HG03060 (cell line): Measurements from ENCODE around the gene GOLPH3.
"Not testable (repeated sequence)": the region's sequence is repeated elsewhere in the genome, so short reads cannot be mapped to it uniquely, and the experiment has no call there.

Experiments used
- ATAC-seq: cut with Tn5 transposase; IDR thresholded peaks from one replicate; pipeline ENCODE4 v1.9.1; 2021; ENCODE audit warnings: low read depth, moderate number of reproducible peaks; ENCODE audit not compliant: unreplicated experiment

GOLPH3 gene

DNA sequence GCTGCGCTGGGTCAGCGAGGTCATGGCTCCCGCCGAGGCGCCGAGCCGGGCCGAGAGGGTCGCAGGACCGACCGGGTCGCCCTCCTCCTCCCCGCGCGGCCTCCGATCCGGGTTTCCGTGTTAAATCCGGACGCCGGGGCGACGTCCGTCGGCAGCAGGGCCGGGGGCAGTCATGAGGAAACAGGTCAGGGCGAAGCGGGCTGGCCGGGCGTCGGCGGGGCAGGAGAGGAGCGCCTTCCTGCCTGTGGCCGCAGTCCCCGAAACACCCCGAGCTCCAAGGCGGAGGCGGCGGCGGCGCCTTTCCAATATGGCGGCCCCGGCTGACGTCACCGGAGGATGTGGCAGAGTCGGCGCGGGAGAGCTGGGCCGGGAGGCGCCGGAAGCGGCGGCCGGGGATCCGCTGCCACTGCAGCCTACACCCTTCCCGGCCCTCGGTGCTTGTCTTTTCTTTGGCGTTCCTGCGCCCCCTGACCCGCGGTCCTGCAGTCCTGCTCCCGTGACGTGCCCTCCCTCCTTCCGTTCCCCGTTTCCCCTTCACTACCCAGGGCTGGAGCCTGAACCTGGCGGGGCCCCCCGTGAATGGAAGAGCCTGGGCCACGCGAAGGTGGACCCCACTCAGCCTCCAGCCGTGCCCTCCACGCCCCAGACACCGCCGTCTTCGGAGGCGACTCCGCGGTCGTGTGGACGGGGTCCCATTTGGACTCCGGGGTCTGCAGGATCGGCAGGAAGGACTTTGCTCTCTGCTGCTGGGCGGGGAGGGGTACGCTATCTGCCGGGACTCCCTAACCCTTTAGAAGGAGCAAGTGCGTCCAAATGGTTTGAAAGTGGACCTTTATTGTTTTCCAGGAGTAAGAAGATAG is at the start of gene GOLPH3:
Gene GOLPH3 (minus strand): TSS at position 309 of the 860 bp plus-strand sequence. CDS start 285 bp downstream, at position 24.
- ATAC-seq = peak; percentile 50

GRCh38 chr5:32222723-32223470 is 48.8 kb upstream of the GOLPH3 start:
- no peak for ATAC-seq

GRCh38 chr5:32217886-32218396 is 43.8 kb upstream of the GOLPH3 start:
- ATAC-seq = no peak

DNA sequence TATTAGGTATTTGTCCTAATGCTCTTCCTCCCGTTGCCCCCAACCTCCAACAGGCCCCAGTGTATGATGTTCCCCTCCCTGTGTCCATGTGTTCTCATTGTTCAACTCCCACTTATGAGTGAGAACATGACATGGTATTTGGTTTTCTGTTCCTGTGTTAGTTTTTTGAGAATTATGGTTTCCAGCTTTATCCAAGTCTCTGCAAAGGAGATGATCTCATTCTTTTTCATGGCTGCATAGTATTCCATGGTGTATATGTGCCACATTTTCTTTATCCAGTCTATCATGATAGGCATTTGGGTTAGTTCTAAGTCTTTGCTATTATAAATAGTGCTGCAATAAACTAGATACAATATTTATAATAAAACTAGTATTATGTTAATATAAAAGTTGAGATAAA is 40.2 kb upstream of the GOLPH3 start:
- not testable (repeated sequence) for ATAC-seq

DNA sequence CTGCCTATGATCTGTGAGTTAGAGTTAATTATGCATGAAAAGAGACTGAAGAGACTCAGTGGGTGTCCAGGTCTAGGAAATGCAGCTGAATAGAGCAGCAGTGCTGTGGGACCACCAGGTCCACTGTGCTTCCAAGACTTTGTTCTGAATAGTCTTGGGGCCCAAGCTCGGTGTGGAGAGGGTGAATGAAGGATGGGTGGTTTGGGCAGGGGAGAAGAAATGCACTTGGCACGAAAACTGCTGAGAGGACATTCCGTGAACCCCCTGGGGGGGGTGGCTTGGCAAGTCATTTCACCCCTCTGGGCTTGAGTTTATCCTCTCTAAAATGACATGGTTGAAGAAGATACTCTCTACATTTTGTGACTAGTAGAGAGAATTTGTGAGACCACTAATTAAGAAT is 36.0 kb upstream of the GOLPH3 start:
- ATAC-seq = no peak

DNA sequence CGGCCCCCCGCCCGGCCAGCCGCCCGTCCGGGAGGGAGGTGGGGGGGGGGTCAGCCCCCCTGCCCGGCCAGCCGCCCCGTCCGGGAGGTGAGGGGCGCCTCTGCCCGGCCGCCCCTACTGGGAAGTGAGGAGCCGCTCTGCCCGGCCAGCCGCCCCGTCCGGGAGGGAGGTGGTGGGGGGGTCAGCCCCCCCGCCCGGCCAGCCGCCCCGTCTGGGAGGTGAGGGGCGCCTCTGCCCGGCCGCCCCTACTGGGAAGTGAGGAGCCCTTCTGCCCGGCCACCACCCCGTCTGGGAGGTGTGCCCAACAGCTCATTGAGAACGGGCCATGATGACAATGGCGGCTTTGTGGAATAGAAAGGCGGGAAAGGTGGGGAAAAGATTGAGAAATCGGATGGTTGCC is 34.7 kb upstream of the GOLPH3 start:
- not testable (repeated sequence) for ATAC-seq

- no peak for ATAC-seq
Measured at GRCh38 chr5:32207355-32207634, 33.2 kb upstream of the GOLPH3 start.

- no peak for ATAC-seq
Measured at GRCh38 chr5:32206509-32207354, 32.6 kb upstream of the GOLPH3 start.

DNA sequence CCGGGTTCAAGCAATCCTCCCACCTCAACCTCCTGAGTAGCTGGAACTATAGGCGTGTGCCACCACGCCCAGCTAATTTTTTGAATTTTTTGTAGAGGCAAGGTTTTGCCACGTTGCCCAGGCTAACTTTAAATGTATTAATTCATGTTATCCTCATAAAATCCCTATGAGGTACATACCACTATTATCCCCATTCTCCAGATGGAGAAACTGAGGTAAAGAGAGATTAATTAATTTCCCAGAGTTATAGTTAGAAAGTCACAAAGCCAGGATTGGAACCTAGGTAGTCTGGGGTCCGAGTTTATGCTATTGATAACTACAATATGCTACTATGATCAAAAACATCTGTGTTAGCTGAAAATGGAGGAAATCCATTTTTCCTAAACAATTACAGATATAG is 31.9 kb upstream of the GOLPH3 start:
- ATAC-seq = no peak

GRCh38 chr5:32202394-32202793 is 28.3 kb upstream of the GOLPH3 start:
- no peak for ATAC-seq

GRCh38 chr5:32201122-32201753 is 27.1 kb upstream of the GOLPH3 start:
- ATAC-seq = no peak

DNA sequence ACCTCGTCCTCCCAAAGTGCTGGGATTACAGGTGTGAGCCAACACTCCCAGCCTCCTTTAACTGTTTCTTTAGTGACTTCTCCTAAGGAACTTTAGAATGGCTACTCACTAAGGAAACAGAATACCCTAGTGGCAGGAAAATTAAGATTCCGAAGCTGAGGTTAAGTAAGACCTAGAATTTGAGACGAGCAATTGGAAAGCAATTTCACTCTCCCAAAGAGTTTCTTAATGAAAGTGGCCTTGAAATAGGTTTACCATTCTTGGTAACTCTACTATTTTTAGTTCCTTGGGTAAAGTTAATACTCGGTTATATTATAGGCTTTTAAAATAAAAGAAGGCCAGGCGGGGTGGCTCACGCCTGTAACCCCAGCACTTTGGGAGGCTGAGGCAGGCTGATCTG is 22.9 kb upstream of the GOLPH3 start:
- ATAC-seq = no peak

GRCh38 chr5:32195265-32195664 is 21.1 kb upstream of the GOLPH3 start:
- ATAC-seq = no peak

- no peak for ATAC-seq
Measured at GRCh38 chr5:32193591-32193990, 19.5 kb upstream of the GOLPH3 start.

GRCh38 chr5:32190095-32190494 is 16.0 kb upstream of the GOLPH3 start:
- no peak for ATAC-seq

- no peak for ATAC-seq
Measured at GRCh38 chr5:32187675-32188074, 13.6 kb upstream of the GOLPH3 start.

GRCh38 chr5:32182463-32183063 is 8.4 kb upstream of the GOLPH3 start:
- ATAC-seq = no peak

DNA sequence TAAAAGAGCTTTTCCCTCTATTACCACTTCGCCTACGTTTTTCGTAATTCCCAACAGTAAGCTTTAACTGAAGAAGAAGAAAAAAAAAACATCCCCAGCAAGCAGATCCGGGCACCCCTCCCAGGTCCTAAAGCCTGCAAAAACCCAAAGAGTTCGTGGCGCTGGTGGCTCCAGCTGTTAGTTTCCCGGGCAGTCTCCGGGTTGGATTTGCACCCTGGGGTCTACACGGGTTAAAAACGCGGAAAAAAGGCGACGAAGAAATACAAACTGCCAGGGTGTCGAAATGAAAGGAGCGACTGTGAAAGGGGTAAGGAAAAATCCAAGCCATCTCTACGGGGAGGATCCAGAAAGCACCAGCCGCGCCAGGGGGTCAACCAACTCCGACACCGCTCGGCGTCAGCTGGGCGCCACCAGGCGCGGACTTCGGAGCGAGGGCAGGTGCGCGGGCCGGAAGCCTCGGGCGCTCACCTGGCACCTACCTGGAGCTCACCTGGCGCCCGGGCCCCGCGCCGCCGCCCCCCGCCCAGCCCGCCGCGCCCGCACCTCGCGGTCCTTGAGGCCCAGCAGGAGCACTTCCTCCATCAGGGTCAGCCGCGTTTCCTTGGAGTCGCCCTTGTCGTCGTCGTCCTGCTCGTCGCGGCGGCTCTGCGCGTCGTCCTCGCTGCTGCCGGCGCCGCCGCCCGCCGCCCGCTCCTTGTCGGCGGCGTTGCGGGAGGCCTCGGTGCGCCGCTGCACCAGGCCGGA is 680 bp downstream of the GOLPH3 start:
- ATAC-seq = peak; percentile 2

DNA sequence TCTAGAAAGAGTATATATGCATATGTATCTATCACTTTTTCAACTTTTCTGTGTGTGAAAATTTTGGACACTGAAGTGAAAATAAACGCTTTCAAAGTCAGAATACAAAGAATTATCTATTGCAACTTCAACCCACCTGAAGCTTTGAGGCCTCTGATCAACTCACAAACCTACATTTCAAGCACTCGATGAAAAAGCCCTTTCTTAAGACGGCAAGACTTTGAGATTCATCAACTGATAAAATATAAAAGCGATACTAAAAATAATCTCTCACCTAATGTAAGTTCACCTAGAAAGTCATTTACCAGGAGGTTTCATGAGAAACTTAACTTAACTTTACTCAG is 1.2 kb downstream of the GOLPH3 start:
- no peak for ATAC-seq
